Body of pancreas (tissue), 4 donors: ENCODE data around the gene STAT2.
"Not testable (repeated sequence)": the region's sequence is repeated elsewhere in the genome, so short reads cannot be mapped to it uniquely, and the experiment has no call there.

Source experiments
- POLR2A ChIP-seq, 3 donors: fragments of 450-650 bp; IDR thresholded peaks; one replicate each; pipeline ENCODE4 v1.6.1; 2016; ENCODE audit warnings: antibody characterized with exemption in 3 of 3, mild to moderate bottlenecking in 2 of 3
- TF ChIP-seq, protein P1 (sequence below), 7 experiments: fragments of 450-650 bp in 4 of 7; fragments of 200-600 bp in 3 of 7; sonication (generic) in 3 of 7; IDR thresholded peaks; one replicate each; pipeline ENCODE4 v1.5.1; 2016 to 2019; ENCODE audit warnings: antibody characterized with exemption in 7 of 7

DNA sequence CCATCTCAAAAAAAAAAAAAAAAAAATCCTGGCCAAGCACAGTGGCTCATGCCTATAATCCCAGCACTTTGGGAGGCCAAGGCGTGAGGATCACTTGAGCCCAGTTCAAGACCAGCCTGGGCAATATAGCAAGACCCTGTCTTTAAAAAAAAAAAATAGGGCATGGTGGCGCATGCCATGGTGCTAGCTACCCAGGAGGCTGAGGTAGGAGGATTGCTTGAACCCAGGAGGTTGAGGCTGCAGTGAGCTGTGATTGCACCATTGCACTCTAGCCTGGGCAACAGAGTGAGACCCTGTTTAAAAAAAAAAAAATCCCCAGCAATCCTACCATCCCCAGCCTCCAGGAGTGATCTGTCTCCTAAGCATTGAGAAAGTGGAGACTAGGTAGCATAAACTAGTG is 17.6 kb downstream of the STAT2 start:
- TF ChIP-seq, protein P1, sequence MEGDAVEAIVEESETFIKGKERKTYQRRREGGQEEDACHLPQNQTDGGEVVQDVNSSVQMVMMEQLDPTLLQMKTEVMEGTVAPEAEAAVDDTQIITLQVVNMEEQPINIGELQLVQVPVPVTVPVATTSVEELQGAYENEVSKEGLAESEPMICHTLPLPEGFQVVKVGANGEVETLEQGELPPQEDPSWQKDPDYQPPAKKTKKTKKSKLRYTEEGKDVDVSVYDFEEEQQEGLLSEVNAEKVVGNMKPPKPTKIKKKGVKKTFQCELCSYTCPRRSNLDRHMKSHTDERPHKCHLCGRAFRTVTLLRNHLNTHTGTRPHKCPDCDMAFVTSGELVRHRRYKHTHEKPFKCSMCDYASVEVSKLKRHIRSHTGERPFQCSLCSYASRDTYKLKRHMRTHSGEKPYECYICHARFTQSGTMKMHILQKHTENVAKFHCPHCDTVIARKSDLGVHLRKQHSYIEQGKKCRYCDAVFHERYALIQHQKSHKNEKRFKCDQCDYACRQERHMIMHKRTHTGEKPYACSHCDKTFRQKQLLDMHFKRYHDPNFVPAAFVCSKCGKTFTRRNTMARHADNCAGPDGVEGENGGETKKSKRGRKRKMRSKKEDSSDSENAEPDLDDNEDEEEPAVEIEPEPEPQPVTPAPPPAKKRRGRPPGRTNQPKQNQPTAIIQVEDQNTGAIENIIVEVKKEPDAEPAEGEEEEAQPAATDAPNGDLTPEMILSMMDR (IDR thresholded peaks at IDR 0.05) = not testable (repeated sequence)
- TF ChIP-seq POLR2A (IDR thresholded peaks at IDR 0.05) = not testable (repeated sequence)
